SU-DHL-6 (cell line): ENCODE data around the gene MGAT5.

Experiments
- EZH2phosphoT487 ChIP-seq: fragments of 200-600 bp; sonication (generic), shearing (Covaris generic); conservative IDR thresholded peaks from 2 replicates; pipeline ENCODE4 v1.6.1; 2018; ENCODE audit warnings: mild to moderate bottlenecking, antibody characterized with exemption, low read length, moderate library complexity, mixed read lengths
- TF ChIP-seq, protein P1 (sequence below): fragments of 200-600 bp; sonication (generic); IDR thresholded peaks from one replicate; pipeline ENCODE4 v1.5.1; 2017; ENCODE audit warnings: antibody characterized with exemption, mild to moderate bottlenecking, low read length, moderate library complexity; ENCODE audit not compliant: insufficient read depth, poor library complexity, severe bottlenecking

DNA sequence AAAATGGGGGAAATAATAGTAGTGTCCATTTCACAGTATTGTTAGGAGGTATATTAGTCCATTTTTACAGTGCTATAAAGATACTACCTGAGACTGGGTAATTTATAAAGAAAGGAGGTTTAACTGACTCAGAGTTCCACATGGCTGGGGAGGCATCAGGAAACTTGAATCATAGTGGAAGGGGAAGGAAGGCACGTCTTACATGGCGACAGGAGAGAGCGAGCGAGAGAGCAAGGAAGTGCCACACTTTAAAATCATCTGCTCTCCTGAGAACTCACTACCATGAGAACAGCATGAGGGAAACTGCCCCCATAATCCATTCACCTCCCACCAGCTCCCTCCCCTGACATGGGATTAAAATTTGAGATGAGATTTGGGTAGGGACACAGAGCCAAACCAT, 23.4 kb downstream of the MGAT5 start:
- TF ChIP-seq, protein P1, sequence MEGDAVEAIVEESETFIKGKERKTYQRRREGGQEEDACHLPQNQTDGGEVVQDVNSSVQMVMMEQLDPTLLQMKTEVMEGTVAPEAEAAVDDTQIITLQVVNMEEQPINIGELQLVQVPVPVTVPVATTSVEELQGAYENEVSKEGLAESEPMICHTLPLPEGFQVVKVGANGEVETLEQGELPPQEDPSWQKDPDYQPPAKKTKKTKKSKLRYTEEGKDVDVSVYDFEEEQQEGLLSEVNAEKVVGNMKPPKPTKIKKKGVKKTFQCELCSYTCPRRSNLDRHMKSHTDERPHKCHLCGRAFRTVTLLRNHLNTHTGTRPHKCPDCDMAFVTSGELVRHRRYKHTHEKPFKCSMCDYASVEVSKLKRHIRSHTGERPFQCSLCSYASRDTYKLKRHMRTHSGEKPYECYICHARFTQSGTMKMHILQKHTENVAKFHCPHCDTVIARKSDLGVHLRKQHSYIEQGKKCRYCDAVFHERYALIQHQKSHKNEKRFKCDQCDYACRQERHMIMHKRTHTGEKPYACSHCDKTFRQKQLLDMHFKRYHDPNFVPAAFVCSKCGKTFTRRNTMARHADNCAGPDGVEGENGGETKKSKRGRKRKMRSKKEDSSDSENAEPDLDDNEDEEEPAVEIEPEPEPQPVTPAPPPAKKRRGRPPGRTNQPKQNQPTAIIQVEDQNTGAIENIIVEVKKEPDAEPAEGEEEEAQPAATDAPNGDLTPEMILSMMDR: no peak
- no peak for TF ChIP-seq EZH2phosphoT487
